ENCODE results near the gene RRAS. TPM values are rescaled to one million over a fixed set of nuclear protein-coding genes. Genes with fewer than 3 reads are reported as not detected.

RRAS gene
- polyA plus RNA-seq, 1 donor from 2014 or later: not detected

DNA sequence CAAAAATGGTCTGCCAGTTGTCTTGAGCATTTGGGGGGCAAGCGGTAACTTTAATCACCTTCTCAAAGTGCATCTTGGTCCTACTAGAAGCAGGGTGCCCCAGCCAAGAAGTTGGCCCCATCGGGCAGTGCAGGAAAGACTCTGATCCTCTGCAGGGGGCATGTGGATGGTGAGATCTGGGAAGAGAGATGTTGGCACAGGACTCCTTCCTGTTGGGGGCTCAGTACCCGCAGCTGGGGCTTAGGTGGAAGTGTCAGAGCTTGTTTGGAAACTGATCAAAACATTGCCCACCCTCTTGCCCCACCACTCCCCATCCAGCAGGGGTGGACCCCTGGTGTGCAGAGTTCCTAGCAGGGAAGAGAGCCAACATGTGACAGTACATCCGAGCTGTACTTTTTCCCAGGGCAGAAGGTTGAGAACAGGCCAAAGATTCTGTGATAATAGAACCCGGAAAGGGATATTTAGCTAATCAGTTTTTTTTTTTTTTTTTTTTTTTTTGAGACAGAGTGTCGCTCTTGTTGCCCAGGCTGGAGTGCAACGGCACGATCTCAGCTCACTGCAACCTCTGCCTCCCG is 8.8 kb downstream of the RRAS start:
- Histone ChIP-seq H3K27me3 (ENCODE audit: insufficient read depth, low read depth, low read length) (no peaks in the 10 kb centered on the region), H3K4me2 (ENCODE audit: low read length) (no peak overlapping the region), H3K36me3 (ENCODE audit: insufficient read depth, low read length) (no peaks in the 10 kb centered on the region), H3K9me3 (ENCODE audit: low read length) (no peaks in the 10 kb centered on the region), H3K4me3 (ENCODE audit: low read length) (no peak overlapping the region), H3F3A (ENCODE audit: insufficient read depth, low read length, poor library complexity, severe bottlenecking) (no peaks in the 10 kb centered on the region), H2AFZ (ENCODE audit: low read depth, low read length) (no peak overlapping the region), H3K27ac (ENCODE audit: low read length) (no peak overlapping the region), H3K79me2 (replicated peaks; ENCODE audit: insufficient read depth, low read length) (no peaks in the 10 kb centered on the region), H3K9me2 (ENCODE audit: insufficient read depth, low read length) (no peaks in the 10 kb centered on the region), H4K20me1 (ENCODE audit: insufficient read depth) (no peaks in the 10 kb centered on the region), H3K9ac (ENCODE audit: low read length) (no peak overlapping the region)
- TF ChIP-seq MXI1 (conservative IDR thresholded peaks at IDR 0.05; ENCODE audit: poor library complexity, severe bottlenecking): no peak
- no peak for TF ChIP-seq EZH2 (IDR thresholded peaks at IDR 0.05; ENCODE audit: borderline replicate concordance, insufficient read depth, low read length, poor library complexity, severe bottlenecking)
- TF ChIP-seq EP300 (conservative IDR thresholded peaks at IDR 0.05; ENCODE audit: poor library complexity, severe bottlenecking): no peak
- TF ChIP-seq REST (IDR thresholded peaks at IDR 0.05; ENCODE audit: borderline replicate concordance): no peak
- TF ChIP-seq, protein P1, sequence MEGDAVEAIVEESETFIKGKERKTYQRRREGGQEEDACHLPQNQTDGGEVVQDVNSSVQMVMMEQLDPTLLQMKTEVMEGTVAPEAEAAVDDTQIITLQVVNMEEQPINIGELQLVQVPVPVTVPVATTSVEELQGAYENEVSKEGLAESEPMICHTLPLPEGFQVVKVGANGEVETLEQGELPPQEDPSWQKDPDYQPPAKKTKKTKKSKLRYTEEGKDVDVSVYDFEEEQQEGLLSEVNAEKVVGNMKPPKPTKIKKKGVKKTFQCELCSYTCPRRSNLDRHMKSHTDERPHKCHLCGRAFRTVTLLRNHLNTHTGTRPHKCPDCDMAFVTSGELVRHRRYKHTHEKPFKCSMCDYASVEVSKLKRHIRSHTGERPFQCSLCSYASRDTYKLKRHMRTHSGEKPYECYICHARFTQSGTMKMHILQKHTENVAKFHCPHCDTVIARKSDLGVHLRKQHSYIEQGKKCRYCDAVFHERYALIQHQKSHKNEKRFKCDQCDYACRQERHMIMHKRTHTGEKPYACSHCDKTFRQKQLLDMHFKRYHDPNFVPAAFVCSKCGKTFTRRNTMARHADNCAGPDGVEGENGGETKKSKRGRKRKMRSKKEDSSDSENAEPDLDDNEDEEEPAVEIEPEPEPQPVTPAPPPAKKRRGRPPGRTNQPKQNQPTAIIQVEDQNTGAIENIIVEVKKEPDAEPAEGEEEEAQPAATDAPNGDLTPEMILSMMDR (IDR thresholded peaks at IDR 0.05; ENCODE audit: poor library complexity, severe bottlenecking): no peak

- Histone ChIP-seq H3F3A (ENCODE audit: insufficient read depth, low read length, poor library complexity, severe bottlenecking) (no peaks in the 10 kb centered on the region), H2AFZ (ENCODE audit: low read depth, low read length) (no peak overlapping the region), H3K4me2 (ENCODE audit: low read length) (no peak overlapping the region), H3K79me2 (replicated peaks; ENCODE audit: insufficient read depth, low read length) (no peaks in the 10 kb centered on the region), H3K27me3 (ENCODE audit: insufficient read depth, low read depth, low read length) (no peaks in the 10 kb centered on the region), H3K4me3 (ENCODE audit: low read length) (no peak overlapping the region), H3K9me2 (ENCODE audit: insufficient read depth, low read length) (no peaks in the 10 kb centered on the region), H3K36me3 (ENCODE audit: insufficient read depth, low read length) (no peaks in the 10 kb centered on the region), H3K27ac (ENCODE audit: low read length) (no peak overlapping the region), H3K9me3 (ENCODE audit: low read length) (no peaks in the 10 kb centered on the region), H4K20me1 (ENCODE audit: insufficient read depth) (no peaks in the 10 kb centered on the region), H3K9ac (ENCODE audit: low read length) (no peak overlapping the region)
- TF ChIP-seq EP300 (conservative IDR thresholded peaks at IDR 0.05; ENCODE audit: poor library complexity, severe bottlenecking) (no peak), POLR2AphosphoS5 (IDR thresholded peaks at IDR 0.05) (no peak), RAD21 (conservative IDR thresholded peaks at IDR 0.05) (no peak), TAF1 (IDR thresholded peaks at IDR 0.05; ENCODE audit: low read depth) (no peak)
- TF ChIP-seq, protein P1 (IDR thresholded peaks at IDR 0.05; ENCODE audit: poor library complexity, severe bottlenecking): no peak
Measured at GRCh38 chr19:49629659-49630058, 10.3 kb downstream of the RRAS start.

Measured in neural cell (in vitro differentiated cells).